Measurements from ENCODE around the gene PTPN20.
"Not testable (repeated sequence)": the region's sequence is repeated elsewhere in the genome, so short reads cannot be mapped to it uniquely, and the experiment has no call there.

Gene PTPN20

GRCh38 chr10:46906359-46906758, 4.9 kb upstream of the PTPN20 start:
- not testable (repeated sequence) for H3K27ac ChIP-seq (ENCODE audit: low read depth, low read length); H3K9me3 ChIP-seq (ENCODE audit: insufficient read depth, low read depth, low read length); H3K27me3 ChIP-seq (ENCODE audit: insufficient read depth, low read length); H3K4me3 ChIP-seq (ENCODE audit: low read length); H3K36me3 ChIP-seq (ENCODE audit: insufficient read depth, low read length); H3K9ac ChIP-seq (ENCODE audit: low read depth, low read length); H3K4me1 ChIP-seq (ENCODE audit: insufficient read depth, low read length)
- 100% methylated on average over 5 of the region's 7 CpGs for WGBS

GRCh38 chr10:46907185-46908117, 3.8 kb upstream of the PTPN20 start:
- H3K27me3 ChIP-seq (ENCODE audit: insufficient read depth, low read length); H3K36me3 ChIP-seq (ENCODE audit: insufficient read depth, low read length); H3K4me3 ChIP-seq (ENCODE audit: low read length); H3K9ac ChIP-seq (ENCODE audit: low read depth, low read length); H3K9me3 ChIP-seq (ENCODE audit: insufficient read depth, low read depth, low read length); H3K27ac ChIP-seq (ENCODE audit: low read depth, low read length); H3K4me1 ChIP-seq (ENCODE audit: insufficient read depth, low read length): not testable (repeated sequence)
- no CpG with 5 or more reads among the region's 10 CpGs for WGBS

GRCh38 chr10:46922498-46922897, 11.3 kb downstream of the PTPN20 start:
- not testable (repeated sequence) for H3K27me3 ChIP-seq (ENCODE audit: insufficient read depth, low read length); H3K9me3 ChIP-seq (ENCODE audit: insufficient read depth, low read depth, low read length); H3K4me1 ChIP-seq (ENCODE audit: insufficient read depth, low read length); H3K4me3 ChIP-seq (ENCODE audit: low read length); H3K27ac ChIP-seq (ENCODE audit: low read depth, low read length); H3K36me3 ChIP-seq (ENCODE audit: insufficient read depth, low read length); H3K9ac ChIP-seq (ENCODE audit: low read depth, low read length)
- WGBS: 85% methylated on average over 1 of the region's 2 CpGs

DNA sequence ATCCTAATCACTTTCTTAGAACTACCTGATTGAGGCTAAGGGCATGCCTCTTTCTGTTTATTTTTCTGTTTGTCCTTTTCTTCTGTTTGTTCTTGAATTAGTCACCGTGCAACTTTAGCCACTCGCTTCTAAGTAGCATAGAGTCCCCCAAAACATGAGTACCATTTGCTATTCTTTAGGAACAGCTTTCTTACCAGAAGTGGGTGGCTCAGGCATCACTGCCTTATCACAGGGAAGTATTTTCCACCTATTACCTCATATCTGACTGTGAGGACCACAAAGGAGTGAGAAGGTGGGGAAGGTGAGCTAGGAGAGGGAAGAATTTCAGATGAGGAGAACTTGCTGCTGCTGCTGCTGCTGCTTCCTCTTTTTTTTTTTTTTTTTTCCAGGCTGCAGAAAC, 13.9 kb downstream of the PTPN20 start:
- H3K9me3 ChIP-seq (ENCODE audit: insufficient read depth, low read depth, low read length); H3K9ac ChIP-seq (ENCODE audit: low read depth, low read length); H3K36me3 ChIP-seq (ENCODE audit: insufficient read depth, low read length); H3K4me1 ChIP-seq (ENCODE audit: insufficient read depth, low read length); H3K27me3 ChIP-seq (ENCODE audit: insufficient read depth, low read length); H3K27ac ChIP-seq (ENCODE audit: low read depth, low read length); H3K4me3 ChIP-seq (ENCODE audit: low read length): not testable (repeated sequence)
- WGBS: no CpG with 5 or more reads among the region's 2 CpGs

GRCh38 chr10:46925853-46926252, 14.6 kb downstream of the PTPN20 start:
- H3K4me3 ChIP-seq (ENCODE audit: low read length); H3K9ac ChIP-seq (ENCODE audit: low read depth, low read length); H3K4me1 ChIP-seq (ENCODE audit: insufficient read depth, low read length); H3K27ac ChIP-seq (ENCODE audit: low read depth, low read length); H3K27me3 ChIP-seq (ENCODE audit: insufficient read depth, low read length); H3K36me3 ChIP-seq (ENCODE audit: insufficient read depth, low read length); H3K9me3 ChIP-seq (ENCODE audit: insufficient read depth, low read depth, low read length): not testable (repeated sequence)
- WGBS: 27% methylated on average over 2 of the region's 2 CpGs

DNA sequence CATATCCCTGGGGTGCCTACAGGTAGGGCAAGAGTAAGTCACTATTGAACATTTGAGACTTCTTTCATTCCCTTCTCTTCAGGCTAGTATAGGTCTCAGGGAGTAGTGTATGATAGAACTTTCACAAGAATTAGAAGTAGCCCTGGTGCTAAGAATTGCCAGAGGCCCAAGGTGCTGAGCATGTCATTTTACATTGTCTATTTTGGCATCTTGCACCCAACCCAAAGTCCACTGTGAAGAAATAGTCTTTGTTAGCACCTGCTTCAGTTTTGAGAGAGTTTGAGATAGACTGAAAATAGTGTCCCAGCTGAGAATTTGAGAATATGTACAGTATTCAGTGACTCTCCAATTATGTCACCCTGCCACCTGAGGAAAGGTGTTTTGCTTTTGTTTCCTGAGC, 17.6 kb downstream of the PTPN20 start:
- not testable (repeated sequence) for H3K27me3 ChIP-seq (ENCODE audit: insufficient read depth, low read length); H3K9ac ChIP-seq (ENCODE audit: low read depth, low read length); H3K4me3 ChIP-seq (ENCODE audit: low read length); H3K36me3 ChIP-seq (ENCODE audit: insufficient read depth, low read length); H3K4me1 ChIP-seq (ENCODE audit: insufficient read depth, low read length); H3K9me3 ChIP-seq (ENCODE audit: insufficient read depth, low read depth, low read length); H3K27ac ChIP-seq (ENCODE audit: low read depth, low read length)

DNA sequence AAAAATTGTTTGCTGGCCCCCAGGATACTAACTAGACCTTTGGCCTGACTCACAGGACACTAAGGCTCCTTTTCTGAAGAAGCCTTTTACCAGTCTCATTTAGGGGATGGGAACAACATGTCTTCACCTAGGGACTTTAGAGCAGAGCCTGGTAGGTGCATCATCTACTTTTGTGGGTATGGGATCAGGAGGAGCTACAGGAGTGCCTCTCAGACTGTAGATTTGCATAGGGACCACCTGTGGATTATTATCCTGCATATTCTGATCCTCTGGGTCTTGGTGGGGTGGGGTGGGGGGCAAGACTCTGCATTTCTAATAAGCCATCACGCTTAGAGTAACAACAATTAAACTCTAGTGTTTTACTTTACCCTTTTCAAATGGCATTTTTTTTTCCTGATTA, 21.2 kb downstream of the PTPN20 start:
- WGBS: no CpG with 5 or more reads among the region's 1 CpG

GRCh38 chr10:46941091-46941490, 29.9 kb downstream of the PTPN20 start:
- H3K9me3 ChIP-seq (ENCODE audit: insufficient read depth, low read depth, low read length); H3K4me1 ChIP-seq (ENCODE audit: insufficient read depth, low read length); H3K27ac ChIP-seq (ENCODE audit: low read depth, low read length); H3K36me3 ChIP-seq (ENCODE audit: insufficient read depth, low read length); H3K9ac ChIP-seq (ENCODE audit: low read depth, low read length); H3K4me3 ChIP-seq (ENCODE audit: low read length); H3K27me3 ChIP-seq (ENCODE audit: insufficient read depth, low read length): not testable (repeated sequence)
- WGBS: no CpG with 5 or more reads among the region's 1 CpG

More for the DNA sequence above, 21.2 kb downstream of the PTPN20 start:
- H3K9ac ChIP-seq (ENCODE audit: low read depth, low read length); H3K27ac ChIP-seq (ENCODE audit: low read depth, low read length); H3K9me3 ChIP-seq (ENCODE audit: insufficient read depth, low read depth, low read length); H3K36me3 ChIP-seq (ENCODE audit: insufficient read depth, low read length); H3K4me1 ChIP-seq (ENCODE audit: insufficient read depth, low read length); H3K27me3 ChIP-seq (ENCODE audit: insufficient read depth, low read length); H3K4me3 ChIP-seq (ENCODE audit: low read length): not testable (repeated sequence)

GRCh38 chr10:46948687-46949518, 37.7 kb downstream of the PTPN20 start:
- H3K4me1 ChIP-seq (ENCODE audit: insufficient read depth, low read length); H3K36me3 ChIP-seq (ENCODE audit: insufficient read depth, low read length); H3K27me3 ChIP-seq (ENCODE audit: insufficient read depth, low read length); H3K4me3 ChIP-seq (ENCODE audit: low read length); H3K9me3 ChIP-seq (ENCODE audit: insufficient read depth, low read depth, low read length); H3K9ac ChIP-seq (ENCODE audit: low read depth, low read length); H3K27ac ChIP-seq (ENCODE audit: low read depth, low read length): not testable (repeated sequence)
- WGBS: 49% methylated on average over 4 of the region's 5 CpGs

DNA sequence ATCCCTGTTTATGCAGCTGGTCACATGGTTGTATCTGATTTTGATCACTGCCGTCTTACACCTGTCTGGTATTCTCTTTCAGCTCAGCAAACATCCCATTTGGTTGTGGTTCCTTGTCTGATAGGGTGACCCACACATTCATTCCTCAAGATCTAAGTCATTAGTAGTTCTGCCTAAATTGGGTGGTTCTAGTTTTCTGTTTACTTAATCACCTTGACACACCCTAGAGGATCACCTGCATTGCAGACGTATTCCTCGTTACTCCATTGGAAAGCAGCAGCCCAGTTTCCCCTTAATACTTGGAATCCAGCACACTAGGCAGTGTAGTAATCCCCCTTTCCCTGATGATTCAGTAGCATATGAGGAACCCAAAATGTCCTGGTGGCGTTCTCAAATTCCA, 41.3 kb downstream of the PTPN20 start:
- H3K9me3 ChIP-seq (ENCODE audit: insufficient read depth, low read depth, low read length); H3K27me3 ChIP-seq (ENCODE audit: insufficient read depth, low read length); H3K27ac ChIP-seq (ENCODE audit: low read depth, low read length); H3K4me1 ChIP-seq (ENCODE audit: insufficient read depth, low read length); H3K9ac ChIP-seq (ENCODE audit: low read depth, low read length); H3K36me3 ChIP-seq (ENCODE audit: insufficient read depth, low read length); H3K4me3 ChIP-seq (ENCODE audit: low read length): not testable (repeated sequence)
- 91% methylated on average over 2 of the region's 4 CpGs for WGBS

DNA sequence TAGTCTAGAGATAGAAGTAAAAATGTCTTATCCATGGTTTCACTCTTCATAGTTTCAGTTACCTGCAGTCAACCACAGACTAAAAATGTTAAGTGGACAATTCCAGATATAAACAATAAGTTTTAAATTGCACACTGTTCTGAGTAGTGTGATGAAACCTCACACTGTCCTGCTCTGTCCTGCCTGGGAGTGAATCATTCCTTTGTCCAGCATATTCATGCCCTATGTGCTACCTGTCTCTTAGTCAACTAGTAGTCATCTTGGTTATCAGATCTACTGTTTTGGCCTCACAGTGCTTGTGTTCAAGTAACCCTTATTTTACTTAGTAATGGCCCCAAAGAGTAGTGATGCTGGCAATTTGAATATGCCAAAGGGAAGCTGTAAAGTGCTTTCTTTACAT, 49.5 kb downstream of the PTPN20 start:
- not testable (repeated sequence) for H3K27me3 ChIP-seq (ENCODE audit: insufficient read depth, low read length); H3K27ac ChIP-seq (ENCODE audit: low read depth, low read length); H3K9ac ChIP-seq (ENCODE audit: low read depth, low read length); H3K4me1 ChIP-seq (ENCODE audit: insufficient read depth, low read length); H3K4me3 ChIP-seq (ENCODE audit: low read length); H3K36me3 ChIP-seq (ENCODE audit: insufficient read depth, low read length); H3K9me3 ChIP-seq (ENCODE audit: insufficient read depth, low read depth, low read length)
